Measurements from ENCODE around the gene RPAP3. TPM values are rescaled to one million over a fixed set of nuclear protein-coding genes. Genes with fewer than 3 reads are reported as not detected.

The RPAP3 gene
- total RNA-seq, 1 experiment from 2014 or later = 22.1 TPM

- intact Hi-C loops (cut with micrococcal nuclease) = no loop called here
- Histone ChIP-seq H3K9ac (ENCODE audit: low read length) (no peak overlapping the region), H3K4me1 (ENCODE audit: insufficient read depth, low read length) (peaks cover 3% of the 10 kb centered on the region; the same call in 1 of the 2 replicates), H3K79me2 (ENCODE audit: low read length) (no peaks in the 10 kb centered on the region), H4K20me1 (ENCODE audit: low read length) (no peaks in the 10 kb centered on the region), H3K9me2 (replicated peaks; ENCODE audit: low read length) (no peaks in the 10 kb centered on the region), H3K9me3 (ENCODE audit: low read length) (no peaks in the 10 kb centered on the region), H3K36me3 (ENCODE audit: low read depth, low read length) (0 out of 2 replicates have a peak, but pooled peaks cover 3% of the 10 kb centered on the region), H3K4me2 (ENCODE audit: low read length) (no peak overlapping the region), H3F3A (ENCODE audit: low read length, unreplicated experiment) (peaks cover 9% of the 10 kb centered on the region), H3K4me3 (ENCODE audit: low read length) (no peak overlapping the region), H2AFZ (ENCODE audit: low read length) (no peak overlapping the region), H3K27ac (ENCODE audit: low read length) (no peak overlapping the region), H3K27me3 (ENCODE audit: low read length) (no peaks in the 10 kb centered on the region)
- ChIA-PET CTCF (no interaction called here), POLR2A (ENCODE audit: unreplicated experiment) (no interaction called here)
- DNase-seq = no peak
- TF ChIP-seq EZH2phosphoT487 (IDR thresholded peaks at IDR 0.05; ENCODE audit: borderline replicate concordance, low read length) (no peak), CTCF (conservative IDR thresholded peaks at IDR 0.05; ENCODE audit: low read depth, low read length) (no peak), EZH2 (IDR thresholded peaks at IDR 0.05; ENCODE audit: low read length, unreplicated experiment) (no peak)
- no TSS peak for BruUV-seq (replicated peaks)
- ATAC-seq = no peak
Observed at GRCh38 chr12:47634127-47634526, 71.7 kb downstream of the RPAP3 start.

- no peak overlapping the region for H3K9ac ChIP-seq (ENCODE audit: low read length)
- no peaks in the 10 kb centered on the region for H3K9me3 ChIP-seq (ENCODE audit: low read length)
- no peak overlapping the region for H3K27ac ChIP-seq (ENCODE audit: low read length)
- no peaks in the 10 kb centered on the region for H4K20me1 ChIP-seq (ENCODE audit: low read length)
- no peaks in the 10 kb centered on the region for H3K79me2 ChIP-seq (ENCODE audit: low read length)
- no peaks in the 10 kb centered on the region for H3F3A ChIP-seq (ENCODE audit: low read length, unreplicated experiment)
- DNase-seq (no peak), ATAC-seq (no peak)
- no peak overlapping the region for H3K4me2 ChIP-seq (ENCODE audit: low read length)
- CTCF ChIA-PET = no interaction called here
- BruUV-seq (replicated peaks) = no TSS peak
- H2AFZ ChIP-seq (ENCODE audit: low read length) = no peak overlapping the region
- intact Hi-C loops (cut with micrococcal nuclease) = no loop called here
- H3K36me3 ChIP-seq (ENCODE audit: low read depth, low read length) = no peaks in the 10 kb centered on the region
- no peak for TF ChIP-seq EZH2phosphoT487 (IDR thresholded peaks at IDR 0.05; ENCODE audit: borderline replicate concordance, low read length)
- TF ChIP-seq EZH2 (IDR thresholded peaks at IDR 0.05; ENCODE audit: low read length, unreplicated experiment) = no peak
- TF ChIP-seq CTCF (conservative IDR thresholded peaks at IDR 0.05; ENCODE audit: low read depth, low read length) = no peak
- H3K4me3 ChIP-seq (ENCODE audit: low read length) = no peak overlapping the region
- no peaks in the 10 kb centered on the region for H3K9me2 ChIP-seq (replicated peaks; ENCODE audit: low read length)
- no peaks in the 10 kb centered on the region for H3K4me1 ChIP-seq (ENCODE audit: insufficient read depth, low read length)
- POLR2A ChIA-PET (ENCODE audit: unreplicated experiment) = no interaction called here
- H3K27me3 ChIP-seq (ENCODE audit: low read length) = no peaks in the 10 kb centered on the region
Observed at GRCh38 chr12:47621960-47622359, 83.9 kb downstream of the RPAP3 start.

- Histone ChIP-seq H3K9ac (ENCODE audit: low read length) (no peak overlapping the region), H3K9me2 (replicated peaks; ENCODE audit: low read length) (no peaks in the 10 kb centered on the region), H3F3A (ENCODE audit: low read length, unreplicated experiment) (no peaks in the 10 kb centered on the region), H3K4me1 (ENCODE audit: insufficient read depth, low read length) (no peaks in the 10 kb centered on the region), H3K27me3 (ENCODE audit: low read length) (no peaks in the 10 kb centered on the region), H2AFZ (ENCODE audit: low read length) (no peak overlapping the region), H3K4me3 (ENCODE audit: low read length) (no peak overlapping the region), H3K4me2 (ENCODE audit: low read length) (no peak overlapping the region), H3K9me3 (ENCODE audit: low read length) (peaks cover 11% of the 10 kb centered on the region), H3K27ac (ENCODE audit: low read length) (no peak overlapping the region), H3K79me2 (ENCODE audit: low read length) (no peaks in the 10 kb centered on the region), H3K36me3 (ENCODE audit: low read depth, low read length) (peaks cover 14% of the 10 kb centered on the region; the same call in 1 of the 2 replicates), H4K20me1 (ENCODE audit: low read length) (no peaks in the 10 kb centered on the region)
- no peak for DNase-seq
- no peak for ATAC-seq
- no peak for TF ChIP-seq CTCF (conservative IDR thresholded peaks at IDR 0.05; ENCODE audit: low read depth, low read length)
- POLR2A ChIA-PET (ENCODE audit: unreplicated experiment) = no interaction called here
- CTCF ChIA-PET = no interaction called here
- intact Hi-C loops (cut with micrococcal nuclease) = no loop called here
- no TSS peak for BruUV-seq (replicated peaks)
Observed at GRCh38 chr12:47617476-47617875, 88.4 kb downstream of the RPAP3 start.
